Astrocyte of the cerebellum (primary cell): ENCODE results near the gene ELAVL2.
A peak's percentile ranks its signal among the peaks of the same experiment; 100 is the strongest.

Source experiments
- DNase-seq: peaks from one replicate; pipeline ENCODE4 v3.0.0-alpha.2; 2011; ENCODE audit warnings: low read depth
- H3K4me3 ChIP-seq: 2 replicates; pipeline ENCODE4 v1.5.1; 2011; ENCODE audit warnings: mild to moderate bottlenecking, low read depth, low read length, moderate library complexity
- CTCF ChIP-seq: IDR thresholded peaks from 2 replicates; pipeline ENCODE4 v1.5.1; 2012; ENCODE audit warnings: low read length, low read depth, moderate library complexity, mild to moderate bottlenecking; ENCODE audit errors: missing control alignments
- in situ Hi-C: cut with HindIII; loops from 2 replicates; pipeline ENCODE4 v1.10.0; 2017; ENCODE audit warnings: low sequenced_read_pairs

Gene ELAVL2

GRCh38 chr9:23842565-23843129, 16.6 kb upstream of the ELAVL2 start:
- no peak for TF ChIP-seq CTCF
- no peak overlapping the region for H3K4me3 ChIP-seq
- in situ Hi-C loops = no loop called here
- no peak for DNase-seq

- no peak for TF ChIP-seq CTCF
- in situ Hi-C loops = no loop called here
- no peak overlapping the region for H3K4me3 ChIP-seq
- DNase-seq = no peak
These were observed 15.3 kb upstream of the ELAVL2 start for GRCh38 chr9:23841304-23841703.

- H3K4me3 ChIP-seq = no peak overlapping the region
- no peak for TF ChIP-seq CTCF
- in situ Hi-C loops = no loop called here
These were observed 11.0 kb upstream of the ELAVL2 start for GRCh38 chr9:23837038-23837437.

GRCh38 chr9:23830929-23831730, 5.1 kb upstream of the ELAVL2 start:
- H3K4me3 ChIP-seq = no peak overlapping the region
- DNase-seq = no peak
- no peak for TF ChIP-seq CTCF
- in situ Hi-C loops = no loop called here

More at GRCh38 chr9:23837038-23837437, 11.0 kb upstream of the ELAVL2 start:
- no peak for DNase-seq

- in situ Hi-C loops = no loop called here
- DNase-seq = no peak
- no peak overlapping the region for H3K4me3 ChIP-seq
- no peak for TF ChIP-seq CTCF
These were observed 4.4 kb upstream of the ELAVL2 start for GRCh38 chr9:23830476-23830805.

GRCh38 chr9:23829580-23830475, 3.8 kb upstream of the ELAVL2 start:
- no peak for TF ChIP-seq CTCF
- in situ Hi-C loops = no loop called here
- DNase-seq = peak; percentile 24
- H3K4me3 ChIP-seq = no peak overlapping the region
